ENCODE data around the gene CBX6. TPM values are rescaled to one million over a fixed set of nuclear protein-coding genes. Genes with fewer than 3 reads are reported as not detected.

CBX6 gene
- total RNA-seq, 1 experiment from 2014 or later: 98.4 TPM

DNA sequence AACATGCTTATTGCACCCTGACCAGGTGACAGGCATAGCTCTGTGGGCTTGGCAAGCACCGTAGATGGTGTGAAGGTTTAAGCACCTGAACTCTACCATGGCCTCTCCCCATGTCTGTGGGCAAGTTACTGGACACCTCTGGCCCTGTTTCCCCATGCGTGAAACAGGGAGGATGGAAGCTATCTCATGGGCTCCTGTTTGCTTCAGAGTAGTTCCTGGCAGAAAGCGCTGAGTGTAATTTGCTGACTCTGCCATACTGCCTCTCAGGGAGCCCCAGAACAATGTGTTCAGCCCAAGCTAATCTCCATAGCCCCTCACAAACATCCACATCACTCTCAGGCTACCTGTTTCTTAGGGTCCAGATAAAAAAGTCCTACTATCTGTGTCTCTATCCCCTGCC, 2.4 kb downstream of the CBX6 start:
- intact Hi-C loops (cut with micrococcal nuclease; ENCODE audit: unreplicated experiment): loop anchor here (5.0 to 10.0 kb wide), 3 partner anchors 55 to 253 kb away; no protein-coding TSS in a partner anchor
- in situ Hi-C loops (cut with HindIII; ENCODE audit: low pct_unique_long_range_greater_than_20kb, low sequenced_read_pairs): no loop called here
- ATAC-seq: no peak
- DNase-seq (ENCODE audit: low read depth, low spot score): no peak
- CTCF ChIA-PET: interaction anchor here (0.6 to 1.5 kb wide), 6 partner anchors 43 to 221 kb away, joined by 3 to 11 read pairs (median 6); no protein-coding TSS in a partner anchor
- POLR2A ChIA-PET: no interaction called here
- H3K4me3 ChIP-seq (ENCODE audit: low read depth in 2 of 2, low read length in 2 of 2): no peak overlapping the region
- TF ChIP-seq, protein P1, sequence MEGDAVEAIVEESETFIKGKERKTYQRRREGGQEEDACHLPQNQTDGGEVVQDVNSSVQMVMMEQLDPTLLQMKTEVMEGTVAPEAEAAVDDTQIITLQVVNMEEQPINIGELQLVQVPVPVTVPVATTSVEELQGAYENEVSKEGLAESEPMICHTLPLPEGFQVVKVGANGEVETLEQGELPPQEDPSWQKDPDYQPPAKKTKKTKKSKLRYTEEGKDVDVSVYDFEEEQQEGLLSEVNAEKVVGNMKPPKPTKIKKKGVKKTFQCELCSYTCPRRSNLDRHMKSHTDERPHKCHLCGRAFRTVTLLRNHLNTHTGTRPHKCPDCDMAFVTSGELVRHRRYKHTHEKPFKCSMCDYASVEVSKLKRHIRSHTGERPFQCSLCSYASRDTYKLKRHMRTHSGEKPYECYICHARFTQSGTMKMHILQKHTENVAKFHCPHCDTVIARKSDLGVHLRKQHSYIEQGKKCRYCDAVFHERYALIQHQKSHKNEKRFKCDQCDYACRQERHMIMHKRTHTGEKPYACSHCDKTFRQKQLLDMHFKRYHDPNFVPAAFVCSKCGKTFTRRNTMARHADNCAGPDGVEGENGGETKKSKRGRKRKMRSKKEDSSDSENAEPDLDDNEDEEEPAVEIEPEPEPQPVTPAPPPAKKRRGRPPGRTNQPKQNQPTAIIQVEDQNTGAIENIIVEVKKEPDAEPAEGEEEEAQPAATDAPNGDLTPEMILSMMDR (IDR thresholded peaks at IDR 0.05): no peak
- no peaks in the 10 kb centered on the region; the same call in 1 of the 2 replicates for H3K36me3 ChIP-seq (ENCODE audit: control insufficient read depth, insufficient read depth, low read length)
- BruUV-seq (replicated peaks): no TSS peak
- H3K27ac ChIP-seq (ENCODE audit: low read length): peak overlapping the region; percentile 63
- H3K9me3 ChIP-seq (ENCODE audit: control insufficient read depth, insufficient read depth, low read depth, low read length): no peaks in the 10 kb centered on the region
- peaks cover 28% of the 10 kb centered on the region for H3K4me1 ChIP-seq (ENCODE audit: control insufficient read depth, insufficient read depth, low read length)
- no peaks in the 10 kb centered on the region for H3K27me3 ChIP-seq (ENCODE audit: control insufficient read depth, insufficient read depth, low read length)

DNA sequence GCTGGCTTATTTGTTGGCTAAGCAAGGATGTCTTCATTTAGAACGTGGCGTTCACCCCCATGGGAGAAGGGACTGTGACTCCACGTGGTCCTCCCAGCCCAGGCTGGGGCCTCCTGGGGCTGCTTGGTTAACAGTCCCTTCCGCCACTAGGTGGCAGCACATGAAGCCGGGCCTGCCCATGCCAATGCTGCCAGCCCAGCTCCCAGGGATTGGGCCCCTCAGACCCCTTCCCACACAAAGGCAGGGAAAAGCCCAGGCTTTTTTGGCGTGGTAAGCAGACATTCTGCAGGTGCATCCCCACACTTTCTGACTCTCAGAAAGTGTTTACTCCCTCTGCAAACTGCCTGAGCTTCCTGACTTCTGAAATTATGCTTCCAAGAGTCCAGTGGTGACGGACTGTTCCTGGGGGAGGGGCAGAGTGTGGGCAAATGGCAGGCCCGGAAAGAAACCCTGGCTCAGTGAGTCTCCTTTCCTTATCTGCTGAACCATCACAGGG, 3.1 kb downstream of the CBX6 start:
- H3K9me3 ChIP-seq (ENCODE audit: control insufficient read depth, insufficient read depth, low read depth, low read length): no peaks in the 10 kb centered on the region
- intact Hi-C loops (cut with micrococcal nuclease; ENCODE audit: unreplicated experiment): loop anchor here (5.0 to 10.0 kb wide), 2 partner anchors 136 to 253 kb away; no protein-coding TSS in a partner anchor
- ChIA-PET POLR2A (no interaction called here), CTCF (interaction anchor here (1.5 kb wide), 2 partner anchors 58 to 100 kb away, joined by 5 to 7 read pairs; no protein-coding TSS in a partner anchor)
- H3K27ac ChIP-seq (ENCODE audit: low read length): no peak overlapping the region
- H3K4me1 ChIP-seq (ENCODE audit: control insufficient read depth, insufficient read depth, low read length): peaks cover 36% of the 10 kb centered on the region
- in situ Hi-C loops (cut with HindIII; ENCODE audit: low pct_unique_long_range_greater_than_20kb, low sequenced_read_pairs): no loop called here
- peak; percentile 60 for ATAC-seq
- H3K4me3 ChIP-seq (ENCODE audit: low read depth in 2 of 2, low read length in 2 of 2): no peak overlapping the region
- no peaks in the 10 kb centered on the region for H3K27me3 ChIP-seq (ENCODE audit: control insufficient read depth, insufficient read depth, low read length)
- no peaks in the 10 kb centered on the region; the same call in 1 of the 2 replicates for H3K36me3 ChIP-seq (ENCODE audit: control insufficient read depth, insufficient read depth, low read length)
- TF ChIP-seq, protein P1 (IDR thresholded peaks at IDR 0.05): peak; percentile 91
- no peak for TF ChIP-seq TCF7L2 (IDR thresholded peaks at IDR 0.05; ENCODE audit: low read depth, low read length)
- DNase-seq (ENCODE audit: low read depth, low spot score): no peak
- BruUV-seq (replicated peaks): no TSS peak

DNA sequence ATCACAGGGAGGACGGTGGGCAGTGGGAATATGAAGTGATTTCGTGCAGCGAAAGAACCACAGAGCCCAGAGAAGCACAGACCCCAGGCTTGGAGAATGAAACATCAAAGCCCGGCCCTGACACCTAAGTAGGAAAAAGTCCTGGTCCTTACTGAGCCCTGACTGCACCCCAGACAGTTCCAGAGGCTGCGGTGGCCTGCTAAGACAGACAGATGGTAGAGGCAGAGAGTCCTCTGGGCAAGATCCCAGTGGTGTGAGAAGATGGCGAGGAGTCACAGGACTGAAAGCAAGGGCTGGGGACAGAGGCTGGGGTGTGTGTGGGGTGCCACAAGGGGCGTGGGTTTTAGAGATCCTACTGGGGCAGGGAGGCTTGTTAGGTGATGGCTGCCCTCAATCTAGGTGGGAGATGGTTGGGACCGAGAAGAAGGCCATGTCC, 3.7 kb downstream of the CBX6 start:
- CTCF ChIA-PET: interaction anchor here (1.5 kb wide), 1 partner anchor 99 kb away, joined by 5 read pairs; no protein-coding TSS in a partner anchor
- no peaks in the 10 kb centered on the region; the same call in 1 of the 2 replicates for H3K36me3 ChIP-seq (ENCODE audit: control insufficient read depth, insufficient read depth, low read length)
- in situ Hi-C loops (cut with HindIII; ENCODE audit: low pct_unique_long_range_greater_than_20kb, low sequenced_read_pairs) (no loop called here), intact Hi-C loops (cut with micrococcal nuclease; ENCODE audit: unreplicated experiment) (loop anchor here (5.0 to 10.0 kb wide), 2 partner anchors 136 to 254 kb away; no protein-coding TSS in a partner anchor)
- no peak for ATAC-seq
- DNase-seq (ENCODE audit: low read depth, low spot score): no peak
- no peaks in the 10 kb centered on the region for H3K27me3 ChIP-seq (ENCODE audit: control insufficient read depth, insufficient read depth, low read length)
- H3K27ac ChIP-seq (ENCODE audit: low read length): no peak overlapping the region
- BruUV-seq (replicated peaks): no TSS peak
- POLR2A ChIA-PET: no interaction called here
- TF ChIP-seq, protein P2, sequence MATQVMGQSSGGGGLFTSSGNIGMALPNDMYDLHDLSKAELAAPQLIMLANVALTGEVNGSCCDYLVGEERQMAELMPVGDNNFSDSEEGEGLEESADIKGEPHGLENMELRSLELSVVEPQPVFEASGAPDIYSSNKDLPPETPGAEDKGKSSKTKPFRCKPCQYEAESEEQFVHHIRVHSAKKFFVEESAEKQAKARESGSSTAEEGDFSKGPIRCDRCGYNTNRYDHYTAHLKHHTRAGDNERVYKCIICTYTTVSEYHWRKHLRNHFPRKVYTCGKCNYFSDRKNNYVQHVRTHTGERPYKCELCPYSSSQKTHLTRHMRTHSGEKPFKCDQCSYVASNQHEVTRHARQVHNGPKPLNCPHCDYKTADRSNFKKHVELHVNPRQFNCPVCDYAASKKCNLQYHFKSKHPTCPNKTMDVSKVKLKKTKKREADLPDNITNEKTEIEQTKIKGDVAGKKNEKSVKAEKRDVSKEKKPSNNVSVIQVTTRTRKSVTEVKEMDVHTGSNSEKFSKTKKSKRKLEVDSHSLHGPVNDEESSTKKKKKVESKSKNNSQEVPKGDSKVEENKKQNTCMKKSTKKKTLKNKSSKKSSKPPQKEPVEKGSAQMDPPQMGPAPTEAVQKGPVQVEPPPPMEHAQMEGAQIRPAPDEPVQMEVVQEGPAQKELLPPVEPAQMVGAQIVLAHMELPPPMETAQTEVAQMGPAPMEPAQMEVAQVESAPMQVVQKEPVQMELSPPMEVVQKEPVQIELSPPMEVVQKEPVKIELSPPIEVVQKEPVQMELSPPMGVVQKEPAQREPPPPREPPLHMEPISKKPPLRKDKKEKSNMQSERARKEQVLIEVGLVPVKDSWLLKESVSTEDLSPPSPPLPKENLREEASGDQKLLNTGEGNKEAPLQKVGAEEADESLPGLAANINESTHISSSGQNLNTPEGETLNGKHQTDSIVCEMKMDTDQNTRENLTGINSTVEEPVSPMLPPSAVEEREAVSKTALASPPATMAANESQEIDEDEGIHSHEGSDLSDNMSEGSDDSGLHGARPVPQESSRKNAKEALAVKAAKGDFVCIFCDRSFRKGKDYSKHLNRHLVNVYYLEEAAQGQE (IDR thresholded peaks at IDR 0.05; ENCODE audit: insufficient read depth in 1 of 2, low read depth in 2 of 2, low read length in 1 of 2): no peak
- TF ChIP-seq, protein P1 (IDR thresholded peaks at IDR 0.05): no peak
- TF ChIP-seq POLR2AphosphoS5 (IDR thresholded peaks at IDR 0.05; ENCODE audit: low read depth, low read length) (no peak), SIN3A (IDR thresholded peaks at IDR 0.05; ENCODE audit: borderline replicate concordance, insufficient read depth, low read depth, low read length) (no peak), TCF7L2 (IDR thresholded peaks at IDR 0.05; ENCODE audit: low read depth, low read length) (no peak)
- H3K4me1 ChIP-seq (ENCODE audit: control insufficient read depth, insufficient read depth, low read length): peaks cover 36% of the 10 kb centered on the region
- no peak overlapping the region for H3K4me3 ChIP-seq (ENCODE audit: low read depth in 2 of 2, low read length in 2 of 2)
- no peaks in the 10 kb centered on the region for H3K9me3 ChIP-seq (ENCODE audit: control insufficient read depth, insufficient read depth, low read depth, low read length)
